Smooth muscle cell (in vitro differentiated cells): Measurements from ENCODE around the gene SMURF2. TPM values are rescaled to one million over a fixed set of nuclear protein-coding genes. Genes with fewer than 3 reads are reported as not detected.
A peak's percentile ranks its signal among the peaks of the same experiment; 100 is the strongest.

Experiments
- DNase-seq: peaks from one replicate; lab custom pipeline; 2025; ENCODE audit not compliant: unreplicated experiment; lab: John Stamatoyannopoulos, UW
- H2AFZ ChIP-seq: fragments of 200-600 bp; sonication (generic); 2 replicates; pipeline ENCODE4 v1.6.0; 2016; ENCODE audit warnings: antibody characterized with exemption, low read depth, mild to moderate bottlenecking
- H3F3A ChIP-seq: fragments of 200-600 bp; sonication (generic); 2 replicates; pipeline ENCODE4 v1.6.0; 2017; ENCODE audit warnings: antibody characterized with exemption, low read depth
- H3K27ac ChIP-seq: fragments of 200-600 bp; sonication (generic); 2 replicates; pipeline ENCODE4 v1.5.1; 2016; ENCODE audit warnings: low read depth, mild to moderate bottlenecking
- H3K27me3 ChIP-seq: fragments of 200-600 bp; sonication (generic); 2 replicates; pipeline ENCODE4 v1.6.1; 2016; ENCODE audit warnings: low read depth, mild to moderate bottlenecking
- H3K36me3 ChIP-seq: fragments of 200-600 bp; sonication (generic); 2 replicates; pipeline ENCODE4 v1.5.1; 2016; ENCODE audit warnings: low read depth
- H3K4me1 ChIP-seq: fragments of 200-600 bp; sonication (generic); 2 replicates; pipeline ENCODE4 v1.5.1; 2016; ENCODE audit warnings: low read depth
- H3K4me2 ChIP-seq: fragments of 200-600 bp; sonication (generic); 2 replicates; pipeline ENCODE4 v1.6.0; 2016; ENCODE audit warnings: mild to moderate bottlenecking
- H3K4me3 ChIP-seq: fragments of 200-600 bp; sonication (generic); 2 replicates; pipeline ENCODE4 v1.5.1; 2016; ENCODE audit warnings: mild to moderate bottlenecking
- H3K79me2 ChIP-seq: fragments of 200-600 bp; sonication (generic); 2 replicates; pipeline ENCODE4 v1.6.0; 2016; ENCODE audit warnings: low read depth, mild to moderate bottlenecking
- H3K9ac ChIP-seq: fragments of 200-600 bp; sonication (generic); 2 replicates; pipeline ENCODE4 v1.6.0; 2016; ENCODE audit warnings: low read depth
- H3K9me3 ChIP-seq: fragments of 200-600 bp; sonication (generic); replicated peaks from 2 replicates; pipeline ENCODE4 v1.5.1; 2016; ENCODE audit warnings: low read depth
- H4K20me1 ChIP-seq: fragments of 200-600 bp; sonication (generic); 2 replicates; pipeline ENCODE4 v1.6.0; 2016; ENCODE audit warnings: low read depth
- CTCF ChIP-seq: fragments of 200-600 bp; sonication (generic); IDR thresholded peaks from 2 replicates; pipeline ENCODE4 v1.5.1; 2017; ENCODE audit warnings: borderline replicate concordance, mild to moderate bottlenecking, antibody characterized with exemption; ENCODE audit not compliant: insufficient read depth, poor library complexity, severe bottlenecking
- WGBS: methylation state at CpG from one replicate; pipeline ENCODE4 v1.1.7; 2016; ENCODE audit warnings: low lambda C conversion rate; 5-methylcytosine and 5-hydroxymethylcytosine counted together
- polyA plus RNA-seq: library from polyadenylated mRNA; unstranded; fragments of >200 nt; fragmentation: Nextera tagmentation; extraction: Ambion mirVana; gene quantifications from 2 replicates; pipeline ENCODE4 v1.2.1, GENCODE V29; 2016
- total RNA-seq: library from RNA; depleted of rRNA; stranded (reverse); fragments of >200 nt; gene quantifications from 2 replicates; pipeline ENCODE4 v1.2.3, GENCODE V29; 2014

SMURF2 gene
- total and polyA plus RNA-seq, 2 experiments from 2014 or later, result 38.9 to 91.2 TPM

DNA sequence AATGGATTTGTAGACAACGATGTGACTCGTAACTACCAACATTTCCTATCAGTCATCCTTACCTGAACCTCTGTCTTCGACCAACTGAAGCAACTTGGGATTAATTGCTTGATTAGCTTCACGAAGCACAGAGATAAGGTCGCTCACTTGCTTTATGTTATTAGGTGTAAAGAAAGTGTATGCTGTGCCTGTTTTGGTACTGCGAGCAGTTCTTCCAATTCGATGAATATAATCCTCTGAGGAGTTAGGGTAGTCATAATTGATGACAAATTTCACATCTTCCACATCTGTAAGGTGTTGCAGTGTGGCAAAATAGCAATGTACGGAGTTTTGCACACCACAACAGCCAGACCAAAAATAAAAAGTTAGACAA, 161.6 kb downstream of the SMURF2 start:
- peaks cover 52% of the 10 kb centered on the region for H3K36me3 ChIP-seq
- peaks cover 76% of the 10 kb centered on the region for H4K20me1 ChIP-seq
- WGBS, result 96% methylated on average over 8 of the region's 8 CpGs
- no peak overlapping the region for H3K4me2 ChIP-seq
- H3K27ac ChIP-seq, result peak overlapping the region; percentile 99
- no peak for TF ChIP-seq CTCF
- no peak overlapping the region for H3K4me3 ChIP-seq
- H3K9me3 ChIP-seq, result no peaks in the 10 kb centered on the region
- no peak overlapping the region for H2AFZ ChIP-seq
- no peak for DNase-seq
- H3F3A ChIP-seq, result peaks cover 67% of the 10 kb centered on the region
- no peaks in the 10 kb centered on the region for H3K27me3 ChIP-seq
- no peak overlapping the region for H3K9ac ChIP-seq
- peaks cover 32% of the 10 kb centered on the region for H3K4me1 ChIP-seq
- H3K79me2 ChIP-seq, result peaks cover 61% of the 10 kb centered on the region

DNA sequence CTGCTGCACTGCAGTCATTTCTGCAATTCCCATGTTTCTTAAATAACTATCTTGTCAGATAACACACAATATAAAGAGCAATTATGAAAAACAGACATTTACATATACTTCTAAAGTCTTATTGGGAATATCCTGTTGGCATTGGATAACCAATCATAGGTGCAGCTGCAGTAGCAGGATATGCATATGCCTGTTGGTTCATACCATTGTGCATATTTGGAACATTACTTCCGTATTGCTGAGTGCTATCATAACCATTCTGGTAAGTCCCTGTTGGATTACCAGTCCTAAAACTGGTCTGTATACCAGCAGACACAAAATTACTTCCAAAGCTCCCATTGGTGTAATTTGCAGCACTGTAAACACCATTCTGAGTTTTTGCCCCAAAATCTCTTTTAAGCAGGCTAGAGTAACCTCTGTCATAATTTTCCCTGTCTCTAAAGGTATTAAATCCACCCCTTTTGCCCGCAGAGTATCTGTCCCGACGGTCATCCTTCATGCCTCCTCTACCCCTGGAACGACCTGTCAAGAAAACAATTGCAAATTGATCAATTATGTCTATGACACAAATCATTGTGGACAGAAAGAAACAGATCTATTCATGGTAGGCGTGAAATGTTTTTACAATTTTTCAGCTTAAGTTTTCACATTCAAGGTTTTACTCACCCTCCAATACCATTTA, 162.2 kb downstream of the SMURF2 start:
- Histone ChIP-seq H3K79me2 (peaks cover 61% of the 10 kb centered on the region), H3K9me3 (no peaks in the 10 kb centered on the region), H3K9ac (no peak overlapping the region), H3K4me1 (peaks cover 36% of the 10 kb centered on the region), H3K36me3 (peaks cover 52% of the 10 kb centered on the region), H2AFZ (no peak overlapping the region), H3K27me3 (no peaks in the 10 kb centered on the region), H3K4me2 (peak overlapping the region; percentile 11), H4K20me1 (peaks cover 71% of the 10 kb centered on the region), H3F3A (peaks cover 67% of the 10 kb centered on the region), H3K4me3 (no peak overlapping the region), H3K27ac (peak overlapping the region; percentile 99)
- 94% methylated on average over 6 of the region's 6 CpGs for WGBS
- no peak for DNase-seq
- no peak for TF ChIP-seq CTCF

GRCh38 chr17:64498308-64499203, 163.6 kb downstream of the SMURF2 start:
- WGBS, result 87% methylated on average over 7 of the region's 7 CpGs
- H3K27me3 ChIP-seq, result no peaks in the 10 kb centered on the region
- peak overlapping the region; percentile 99 for H3K27ac ChIP-seq
- no peak for DNase-seq
- H3K79me2 ChIP-seq, result peaks cover 55% of the 10 kb centered on the region
- no peak overlapping the region for H2AFZ ChIP-seq
- H3K4me1 ChIP-seq, result peaks cover 26% of the 10 kb centered on the region
- peak overlapping the region; percentile 82 for H3K4me2 ChIP-seq
- H3K4me3 ChIP-seq, result no peak overlapping the region
- H3F3A ChIP-seq, result peaks cover 56% of the 10 kb centered on the region
- no peak for TF ChIP-seq CTCF
- H3K9ac ChIP-seq, result peak overlapping the region; percentile 19
- H3K36me3 ChIP-seq, result peaks cover 46% of the 10 kb centered on the region
- no peaks in the 10 kb centered on the region for H3K9me3 ChIP-seq
- peaks cover 57% of the 10 kb centered on the region for H4K20me1 ChIP-seq
